GM12891 (cell line): ENCODE measurements around the gene GAN.

Experiments
- PAX5 ChIP-seq: IDR thresholded peaks from 2 replicates; pipeline ENCODE4 v1.6.1; 2011; ENCODE audit warnings: low read length, moderate library complexity, mild to moderate bottlenecking; ENCODE audit not compliant: insufficient read depth, severe bottlenecking
- POLR2A ChIP-seq: IDR thresholded peaks from 2 replicates; pipeline ENCODE4 v1.6.1; 2011; ENCODE audit warnings: low read depth, low read length, control low read depth
- POLR2AphosphoS5 ChIP-seq: IDR thresholded peaks from 2 replicates; pipeline ENCODE4 v1.6.1; 2011; ENCODE audit warnings: low read depth, low read length, control low read depth
- SPI1 ChIP-seq: IDR thresholded peaks from 2 replicates; pipeline ENCODE4 v1.6.1; 2011; ENCODE audit warnings: low read depth, low read length, control low read depth
- TAF1 ChIP-seq: IDR thresholded peaks from 2 replicates; pipeline ENCODE4 v1.6.1; 2011; ENCODE audit warnings: low read depth, low read length, control low read depth

- no peak for TF ChIP-seq POLR2AphosphoS5
- TF ChIP-seq TAF1 = no peak
- no peak for TF ChIP-seq POLR2A
- TF ChIP-seq PAX5 = no peak
- no peak for TF ChIP-seq SPI1
These were observed 80.3 kb downstream of the GAN start for GRCh38 chr16:81394966-81395655.
